Retinal pigment epithelial cell (primary cell): Measurements from ENCODE around the gene BMAL2.

Experiments used
- DNase-seq: peaks from one replicate; pipeline ENCODE4 v3.0.0-alpha.2; 2010; ENCODE audit warnings: low read depth
- H3K4me3 ChIP-seq: 2 replicates; pipeline ENCODE4 v1.5.1; 2011; ENCODE audit warnings: mild to moderate bottlenecking, low read length, control low read depth, moderate library complexity
- CTCF ChIP-seq: conservative IDR thresholded peaks from 2 replicates; pipeline ENCODE4 v1.5.1; 2011; ENCODE audit warnings: low read depth, low read length, control low read depth, inconsistent platforms

Gene BMAL2

GRCh38 chr12:27291862-27292261 is 40.8 kb upstream of the BMAL2 start:
- TF ChIP-seq CTCF: no peak
- no peak for DNase-seq
- no peak overlapping the region for H3K4me3 ChIP-seq

- TF ChIP-seq CTCF: no peak
- H3K4me3 ChIP-seq: no peak overlapping the region
- no peak for DNase-seq
These were observed 39.9 kb upstream of the BMAL2 start for GRCh38 chr12:27292718-27293117.

GRCh38 chr12:27293463-27293862 is 39.2 kb upstream of the BMAL2 start:
- TF ChIP-seq CTCF: no peak
- H3K4me3 ChIP-seq: no peak overlapping the region
- no peak for DNase-seq

GRCh38 chr12:27296674-27297073 is 36.0 kb upstream of the BMAL2 start:
- no peak overlapping the region for H3K4me3 ChIP-seq
- no peak for TF ChIP-seq CTCF
- DNase-seq: no peak

GRCh38 chr12:27297566-27297965 is 35.1 kb upstream of the BMAL2 start:
- no peak for DNase-seq
- H3K4me3 ChIP-seq: no peak overlapping the region
- TF ChIP-seq CTCF: no peak

GRCh38 chr12:27299102-27299501 is 33.5 kb upstream of the BMAL2 start:
- H3K4me3 ChIP-seq: no peak overlapping the region
- DNase-seq: no peak
- TF ChIP-seq CTCF: no peak

GRCh38 chr12:27300226-27300625 is 32.4 kb upstream of the BMAL2 start:
- H3K4me3 ChIP-seq: no peak overlapping the region
- TF ChIP-seq CTCF: no peak
- no peak for DNase-seq
